ENCODE data around the gene CYBB.
A peak's percentile ranks its signal among the peaks of the same experiment; 100 is the strongest.

CYBB gene

GRCh38 chrX:37745354-37745753 is 34.5 kb upstream of the CYBB start (continued):
- TF ChIP-seq ZNF221 (tag by site-specific recombination; IDR thresholded peaks at IDR 0.05; ENCODE audit: borderline replicate concordance) (no peak), ZNF658 (tag by site-specific recombination; IDR thresholded peaks at IDR 0.05) (no peak), SP3 (tag by site-specific recombination; IDR thresholded peaks at IDR 0.05) (no peak), ZNF660 (tag by site-specific recombination; IDR thresholded peaks at IDR 0.05) (0 out of 2 replicates have a peak, but pooled peaks have one; percentile 62), PRDM4 (tag by site-specific recombination; IDR thresholded peaks at IDR 0.05) (no peak)

GRCh38 chrX:37745835-37746217 is 34.0 kb upstream of the CYBB start:
- H3K4me3 ChIP-seq (ENCODE audit: low read depth, low read length): no peak overlapping the region
- ChIA-PET POLR2A (no interaction called here), CTCF (interaction anchor here (0.6 to 4.8 kb wide), 36 partner anchors 8 to 1579 kb away, joined by 3 to 89 read pairs (median 4); partner anchors contain the start of gene CYBB)
- no peaks in the 10 kb centered on the region for H3K36me3 ChIP-seq (ENCODE audit: control insufficient read depth in 2 of 2, insufficient read depth in 1 of 2, low read length in 2 of 2)
- no peak overlapping the region for H3K27ac ChIP-seq (ENCODE audit: extremely low read depth, low read depth, low read length)
- TF ChIP-seq ZSCAN16 (tag by site-specific recombination; IDR thresholded peaks at IDR 0.05) (no peak), HOXC10 (CRISPR knock-in tag; IDR thresholded peaks at IDR 0.05) (no peak), ZNF488 (tag by site-specific recombination; IDR thresholded peaks at IDR 0.05) (no peak), HIC1 (tag by site-specific recombination; IDR thresholded peaks at IDR 0.05) (no peak), ZNF18 (tag by site-specific recombination; IDR thresholded peaks at IDR 0.05) (no peak), ZBTB44 (tag by site-specific recombination; IDR thresholded peaks at IDR 0.05) (no peak), ZBTB6 (tag by site-specific recombination; IDR thresholded peaks at IDR 0.05) (no peak)
- H3K4me1 ChIP-seq (ENCODE audit: control insufficient read depth, insufficient read depth, low read length): no peaks in the 10 kb centered on the region
- H3K9me3 ChIP-seq (ENCODE audit: control insufficient read depth, insufficient read depth, low read depth, low read length): no peaks in the 10 kb centered on the region

Data from HEK293 (cell line).